DMS 273 treated with DMSO at 0.1 percent for 48 hours (cell line): Measurements from ENCODE around the gene EYA4.

Experiments used
- DNase-seq: peaks from one replicate; lab custom pipeline; 2025; lab: John Stamatoyannopoulos, UW

Gene EYA4, protein sequence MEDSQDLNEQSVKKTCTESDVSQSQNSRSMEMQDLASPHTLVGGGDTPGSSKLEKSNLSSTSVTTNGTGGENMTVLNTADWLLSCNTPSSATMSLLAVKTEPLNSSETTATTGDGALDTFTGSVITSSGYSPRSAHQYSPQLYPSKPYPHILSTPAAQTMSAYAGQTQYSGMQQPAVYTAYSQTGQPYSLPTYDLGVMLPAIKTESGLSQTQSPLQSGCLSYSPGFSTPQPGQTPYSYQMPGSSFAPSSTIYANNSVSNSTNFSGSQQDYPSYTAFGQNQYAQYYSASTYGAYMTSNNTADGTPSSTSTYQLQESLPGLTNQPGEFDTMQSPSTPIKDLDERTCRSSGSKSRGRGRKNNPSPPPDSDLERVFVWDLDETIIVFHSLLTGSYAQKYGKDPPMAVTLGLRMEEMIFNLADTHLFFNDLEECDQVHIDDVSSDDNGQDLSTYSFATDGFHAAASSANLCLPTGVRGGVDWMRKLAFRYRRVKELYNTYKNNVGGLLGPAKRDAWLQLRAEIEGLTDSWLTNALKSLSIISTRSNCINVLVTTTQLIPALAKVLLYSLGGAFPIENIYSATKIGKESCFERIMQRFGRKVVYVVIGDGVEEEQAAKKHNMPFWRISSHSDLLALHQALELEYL

DNA sequence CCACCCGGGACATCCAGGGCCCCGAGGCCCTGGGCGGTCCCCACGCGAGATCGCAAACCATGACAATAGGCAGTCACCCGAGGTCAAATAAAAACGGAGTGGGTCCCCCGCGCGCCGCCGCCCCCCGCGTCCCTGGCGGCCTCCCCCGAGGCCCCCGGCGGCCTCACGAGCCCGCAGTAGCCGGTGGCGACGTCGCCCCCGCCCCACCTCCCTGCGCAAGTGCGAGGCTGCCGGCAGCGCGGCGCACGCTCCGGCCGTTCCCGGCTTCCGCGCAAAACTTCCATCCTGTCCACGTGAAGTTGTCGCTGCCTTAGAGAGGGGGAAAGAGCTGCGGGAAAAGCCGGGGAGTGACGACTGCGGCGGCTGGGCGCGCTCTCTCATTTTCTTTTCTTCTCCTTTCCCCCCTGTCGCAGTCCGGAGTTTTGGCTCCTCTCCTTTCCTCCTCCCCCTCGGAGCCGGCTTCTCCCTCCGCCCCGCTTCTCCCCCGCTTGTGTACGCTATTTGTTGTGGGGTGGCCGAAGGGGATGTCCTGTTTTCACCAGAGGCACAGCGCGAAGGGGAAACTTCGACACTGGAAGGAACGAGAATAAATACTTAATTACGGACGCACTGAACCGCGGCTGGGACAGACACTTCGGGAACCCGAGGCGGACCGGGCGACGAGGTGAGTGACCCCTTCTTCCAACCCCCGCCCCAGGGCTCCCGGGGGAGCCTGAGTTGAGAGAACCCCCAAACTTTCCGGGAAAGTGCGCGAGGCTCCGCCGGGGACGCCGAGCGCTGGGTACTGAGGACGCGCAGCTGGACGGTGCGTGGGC lies at the start of gene EYA4:
Gene EYA4, plus strand, starts transcription at position 272 of the 815 bp plus-strand sequence. CDS start 33,424 bp downstream, outside the sequence.
- DNase-seq, result peak; percentile 42

DNA sequence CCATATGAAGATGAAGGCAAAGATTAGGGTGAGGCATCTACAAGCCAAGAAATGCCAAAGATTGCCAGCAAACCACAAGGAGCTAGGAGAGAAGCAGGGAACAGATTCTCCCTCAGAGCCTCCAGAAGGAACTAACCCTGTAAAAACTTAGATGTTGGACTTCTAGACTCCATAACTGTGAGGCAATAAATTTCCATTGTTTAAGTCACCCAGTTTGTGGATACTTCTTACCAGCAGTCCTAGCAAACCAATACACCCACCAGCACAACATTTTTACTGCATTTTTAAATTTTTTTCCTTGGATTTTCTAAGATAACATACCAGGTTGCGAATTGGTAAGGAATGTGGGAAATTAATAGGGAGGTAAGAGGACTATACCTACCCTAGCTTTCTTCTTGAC lies 47.8 kb upstream of the EYA4 start:
- DNase-seq, result no peak

DNA sequence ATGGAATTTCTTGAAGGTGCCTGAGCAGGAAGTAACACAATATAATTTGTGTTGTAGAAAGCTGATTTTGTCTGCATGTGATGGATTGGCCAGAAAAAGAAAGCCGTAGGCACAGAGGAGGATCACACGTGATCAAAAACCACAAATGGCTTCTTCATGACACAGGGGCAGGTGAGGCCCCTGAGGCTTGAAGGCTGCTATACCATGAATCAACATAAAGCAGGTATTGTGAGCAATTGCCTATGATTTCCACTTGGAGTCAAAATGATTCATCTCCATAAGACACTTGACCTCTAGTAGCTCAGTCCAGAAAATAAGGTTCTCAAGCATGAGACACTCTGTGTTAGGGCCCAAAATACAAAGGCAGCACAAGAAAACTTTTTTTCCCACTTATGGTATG lies 42.4 kb upstream of the EYA4 start:
- DNase-seq, result no peak

DNA sequence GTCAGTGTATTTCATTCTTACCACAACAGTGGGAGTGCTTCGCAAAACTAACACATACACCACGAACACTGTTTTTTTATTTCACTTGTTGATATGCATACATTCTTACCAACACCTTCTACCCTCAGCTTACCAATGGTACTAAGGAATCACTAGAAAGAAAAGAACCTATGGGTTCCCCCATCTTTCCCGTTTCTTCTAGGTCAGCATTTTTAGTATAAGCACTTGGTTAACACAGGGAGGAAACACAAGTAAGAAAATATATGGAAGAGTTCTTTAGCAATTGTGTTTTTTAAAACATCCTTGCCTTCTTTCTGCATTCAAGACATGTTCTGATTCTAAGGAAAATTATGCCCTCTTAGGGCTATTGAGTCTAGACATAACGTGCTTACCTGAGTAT lies 39.9 kb upstream of the EYA4 start:
- DNase-seq, result no peak

DNA sequence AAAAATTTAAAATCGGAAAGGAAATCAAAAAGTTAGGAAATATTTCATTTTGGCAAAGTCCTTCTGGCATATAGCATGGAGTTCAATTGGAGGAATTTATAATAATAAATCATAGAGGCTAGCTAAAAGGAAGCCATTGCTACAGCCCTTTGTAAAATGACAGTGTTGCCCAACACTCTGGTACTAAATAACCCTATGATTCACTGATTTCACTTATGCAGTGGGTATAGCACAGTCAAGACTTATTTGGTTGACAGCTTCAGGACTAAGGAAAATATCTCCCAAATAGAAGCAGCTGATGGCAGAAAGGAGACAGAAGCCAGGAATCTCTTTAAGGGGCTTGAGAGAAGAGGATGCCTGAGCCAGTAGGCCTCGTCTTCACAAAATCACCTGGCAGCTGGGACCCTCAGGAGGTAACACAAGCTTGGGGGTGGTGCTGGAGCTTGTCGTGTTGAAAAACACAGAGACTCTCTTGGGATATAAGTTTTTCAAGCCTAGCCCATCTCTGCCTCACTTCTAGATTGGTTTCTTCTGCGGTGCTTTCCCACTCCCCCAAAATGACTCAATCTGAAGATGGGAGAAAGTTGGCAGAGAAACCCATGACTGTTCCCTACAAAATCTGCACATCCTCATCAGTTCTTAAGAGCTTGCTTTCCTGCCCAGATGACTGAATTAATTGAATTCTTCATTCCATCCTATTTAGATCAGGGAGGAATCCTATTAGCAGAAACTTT lies 38.4 kb upstream of the EYA4 start:
- DNase-seq, result no peak

DNA sequence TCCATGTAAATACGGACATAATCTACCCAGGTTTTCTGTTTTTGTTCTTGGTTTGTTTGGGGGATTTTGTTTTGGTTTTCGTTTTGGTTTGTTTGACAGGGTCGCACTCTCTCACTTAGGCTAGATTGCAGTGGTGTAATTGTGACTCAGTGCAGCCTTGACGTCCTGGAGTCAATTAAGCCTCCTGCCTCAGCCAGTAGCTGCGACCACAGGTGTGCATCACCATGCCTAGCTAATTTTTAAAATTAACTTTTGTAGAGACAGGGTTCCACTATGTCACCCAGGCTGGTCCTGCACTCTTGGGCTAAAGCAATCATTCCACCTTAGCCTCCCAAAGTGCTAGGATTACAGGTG lies 37.8 kb upstream of the EYA4 start:
- DNase-seq, result no peak

DNA sequence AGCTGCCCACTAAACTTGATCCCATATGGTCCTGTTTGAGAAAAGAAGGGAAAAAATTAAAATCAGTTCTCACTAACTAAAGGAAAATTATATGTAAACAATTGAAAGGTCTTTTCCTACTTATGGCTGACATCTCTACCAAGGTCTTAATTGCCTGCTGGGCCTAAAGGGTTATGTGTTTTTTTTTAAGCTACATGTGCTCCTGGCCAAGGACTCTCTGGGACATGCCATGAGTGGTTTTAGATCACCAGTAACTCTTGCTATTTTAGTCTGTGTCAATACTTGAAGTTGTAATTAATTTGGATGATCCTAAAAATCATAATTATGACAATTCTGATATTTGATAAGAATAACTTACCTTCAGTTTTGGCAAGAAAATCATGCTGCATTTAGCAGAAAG lies 35.9 kb upstream of the EYA4 start:
- DNase-seq, result no peak

DNA sequence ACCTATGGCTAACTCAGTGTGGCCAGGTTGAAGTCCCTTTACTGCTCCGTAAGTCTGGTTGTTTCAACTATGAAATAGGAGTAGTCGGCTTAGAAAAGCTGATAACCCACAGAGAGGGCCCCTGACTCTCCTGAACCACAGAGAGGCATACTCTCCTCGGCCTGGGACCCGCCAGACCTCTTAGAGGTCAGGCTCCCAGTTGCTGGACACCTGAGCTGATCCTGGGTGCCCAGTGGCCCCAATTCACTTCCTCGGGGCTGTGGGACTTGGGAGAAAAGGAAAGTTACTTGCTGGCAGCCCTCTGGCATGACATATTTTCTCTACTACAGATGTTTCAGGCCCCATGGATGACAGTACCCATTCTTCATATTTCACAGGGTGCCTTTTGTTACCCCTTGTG lies 34.2 kb upstream of the EYA4 start:
- DNase-seq, result no peak

DNA sequence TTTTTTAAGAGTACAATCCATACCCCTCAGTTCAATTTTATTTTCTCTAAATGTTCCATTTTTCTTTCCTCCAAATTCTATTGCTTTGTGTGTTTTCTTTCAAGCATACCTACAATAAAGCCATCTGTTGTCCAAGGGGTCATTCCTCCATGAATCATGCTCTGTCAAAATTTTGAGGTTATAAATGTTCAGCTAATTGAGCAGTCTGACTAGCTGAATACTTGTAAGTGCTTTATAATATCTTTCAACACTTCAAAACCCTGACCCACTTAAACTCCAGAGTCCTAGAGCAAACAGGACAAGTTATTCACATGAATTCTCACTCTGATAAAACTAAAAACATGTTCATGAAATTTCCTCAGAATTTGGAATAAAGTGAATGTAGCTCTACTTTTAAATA lies 33.4 kb upstream of the EYA4 start:
- DNase-seq, result no peak

DNA sequence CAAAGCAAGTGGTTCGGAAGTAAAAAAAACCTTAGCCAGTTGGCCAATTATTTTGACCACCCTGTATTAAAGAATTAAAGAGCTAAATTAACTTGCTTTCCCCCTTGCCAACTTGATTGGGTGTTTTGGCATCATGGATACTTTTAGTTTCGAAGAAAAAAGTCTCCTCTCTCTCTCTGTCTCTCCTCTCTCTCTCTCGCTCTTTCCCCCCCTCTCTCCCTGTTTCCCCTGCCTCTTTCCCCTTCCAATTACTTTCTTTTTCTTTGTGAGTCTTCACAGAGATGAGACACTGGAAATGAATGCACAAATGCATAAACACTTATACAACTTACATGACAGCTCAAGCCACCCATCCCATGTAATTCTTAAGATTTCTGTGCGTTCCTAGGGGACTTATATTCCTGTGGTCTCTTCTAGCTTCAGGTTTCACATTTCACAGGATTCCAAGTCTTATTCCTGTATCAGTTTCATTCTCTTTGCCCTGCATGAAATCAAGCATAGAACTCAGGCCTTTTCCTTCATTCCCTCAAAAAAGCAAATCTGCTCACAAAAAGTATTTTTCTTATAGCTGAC lies 32.9 kb upstream of the EYA4 start:
- no peak for DNase-seq

DNA sequence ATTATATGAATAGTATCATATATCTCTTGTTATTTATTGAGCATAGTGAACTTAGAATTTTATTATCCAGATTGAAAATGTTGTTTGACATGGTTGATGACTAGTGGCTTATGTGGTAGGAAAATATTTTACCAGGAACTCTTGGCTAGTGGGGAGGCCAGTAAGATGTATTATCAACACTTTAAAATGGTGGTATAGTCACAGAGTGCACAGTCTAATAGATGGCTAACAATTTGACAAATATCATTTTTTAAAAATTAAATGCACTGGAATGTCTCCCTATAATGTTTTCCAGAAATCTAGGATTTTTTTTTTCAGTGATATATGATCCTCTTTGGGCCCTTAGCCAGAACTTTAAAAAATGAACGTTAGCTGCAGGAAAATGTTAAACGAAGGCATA lies 26.9 kb upstream of the EYA4 start:
- no peak for DNase-seq

DNA sequence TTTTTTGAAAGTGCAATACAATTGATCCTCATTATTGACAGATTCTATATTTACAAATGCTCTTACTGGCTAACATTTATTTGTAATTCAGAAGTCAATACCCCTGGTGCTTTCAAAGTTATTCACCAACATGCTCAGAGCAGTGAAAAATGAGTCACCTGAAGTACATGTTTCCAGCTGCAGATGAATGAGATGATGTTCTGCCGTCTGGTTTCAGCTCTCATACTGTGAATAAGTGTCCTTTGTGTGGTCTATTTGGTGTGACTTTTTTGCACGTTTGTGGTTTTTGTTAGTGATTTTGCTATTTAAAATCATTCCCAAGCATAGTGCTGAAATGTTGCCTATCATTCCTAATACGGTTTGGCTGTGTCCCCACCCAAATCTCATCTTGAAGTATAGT lies 22.3 kb upstream of the EYA4 start:
- no peak for DNase-seq

DNA sequence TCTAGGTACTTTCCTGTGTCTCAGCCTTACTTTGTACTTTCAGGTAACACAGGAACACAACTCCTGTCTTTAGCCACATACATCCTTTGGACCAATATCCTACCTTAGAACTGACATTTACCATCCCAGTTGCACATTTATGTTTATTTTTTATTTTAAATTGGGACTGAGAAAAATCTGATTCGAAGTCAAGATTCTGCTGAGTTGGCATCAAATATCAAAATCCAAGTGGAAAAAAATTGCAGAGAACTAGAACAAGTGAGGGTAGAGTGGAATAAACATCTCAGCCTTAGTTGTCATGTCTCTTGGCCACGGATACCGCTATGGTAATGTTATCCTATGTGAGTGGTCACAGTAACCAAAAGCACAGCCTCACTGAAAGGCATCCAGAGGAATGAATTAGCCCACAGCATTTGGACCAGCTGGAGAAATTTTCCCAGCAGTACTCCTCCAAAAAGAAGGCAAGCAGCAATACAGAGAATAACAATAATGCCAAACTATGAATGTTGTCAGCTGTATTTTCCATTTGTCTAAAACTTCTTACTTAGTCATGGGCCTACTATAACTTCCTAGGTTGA lies 17.6 kb upstream of the EYA4 start:
- DNase-seq, result no peak

DNA sequence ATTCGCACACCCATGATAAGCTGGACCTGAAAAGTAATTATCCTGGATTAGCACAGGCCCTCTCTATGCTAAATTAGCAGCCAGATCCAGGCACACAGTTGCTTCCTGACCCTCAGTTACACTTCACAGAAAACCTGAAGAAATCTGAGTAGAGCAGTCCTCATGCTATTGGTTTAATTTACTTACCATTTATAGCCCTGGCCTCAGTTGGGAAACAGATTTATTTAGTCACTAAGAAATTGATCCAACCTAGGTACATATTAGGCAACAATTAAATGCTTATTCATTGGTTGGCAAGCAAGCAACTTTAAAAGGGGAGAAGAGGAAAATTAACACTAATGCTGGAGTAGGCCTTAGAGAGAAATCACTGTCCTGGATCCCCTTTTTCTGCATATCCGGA lies 15.6 kb upstream of the EYA4 start:
- no peak for DNase-seq

DNA sequence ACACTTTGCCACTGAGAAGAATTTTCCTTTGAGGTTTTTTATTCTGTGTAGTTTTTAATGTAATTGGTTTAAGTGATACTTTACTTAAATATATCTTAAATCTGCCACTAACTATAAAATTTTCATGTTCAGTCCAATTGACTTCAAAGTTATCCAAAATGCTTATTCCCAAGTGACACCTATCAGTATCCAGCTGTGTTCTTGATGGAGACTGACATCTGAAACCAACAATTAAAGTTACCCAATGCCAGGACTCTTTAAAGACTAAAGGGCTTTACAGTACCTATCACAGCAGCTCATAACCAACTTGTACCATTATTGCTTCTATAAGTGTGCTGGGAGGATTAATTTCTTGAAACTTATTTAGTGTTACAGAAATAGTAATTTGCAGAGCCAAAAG lies 13.8 kb upstream of the EYA4 start:
- DNase-seq, result no peak

DNA sequence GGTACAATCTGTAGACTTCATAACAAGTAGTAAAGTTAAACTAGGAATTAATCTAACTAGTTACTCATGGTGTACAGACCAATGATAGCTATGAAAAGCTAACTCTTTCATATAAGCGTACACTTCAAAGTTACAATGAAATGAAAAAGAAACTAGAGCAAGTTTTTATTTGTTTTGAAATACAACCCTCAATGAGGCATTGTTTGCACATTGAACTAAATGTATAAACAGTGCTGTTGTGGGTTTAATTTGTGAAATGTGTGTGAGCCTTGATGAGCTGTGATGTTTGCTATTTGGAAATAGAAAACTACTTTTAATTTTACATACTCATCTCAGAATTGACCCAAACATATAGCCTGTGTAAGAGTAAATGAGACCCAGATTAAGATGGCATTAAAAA lies 11.1 kb upstream of the EYA4 start:
- DNase-seq, result no peak

DNA sequence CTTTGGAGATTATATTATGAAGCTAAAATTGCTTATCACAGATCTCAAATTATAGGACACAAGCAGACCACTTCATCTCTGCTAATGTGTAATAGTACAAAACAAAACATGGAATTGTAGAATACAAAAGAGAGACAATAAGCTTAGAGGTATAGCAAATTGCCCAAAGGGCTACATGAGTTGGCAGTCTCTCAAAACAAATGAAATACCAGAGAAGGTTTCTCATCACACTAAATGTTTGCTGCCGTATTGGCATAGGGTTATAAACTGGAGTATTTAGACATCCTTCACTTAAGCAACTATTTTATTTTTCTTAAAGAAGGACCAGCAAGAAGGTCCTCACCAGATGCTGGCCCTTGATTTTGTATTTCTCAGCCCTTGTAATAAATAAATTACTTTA lies 5.9 kb upstream of the EYA4 start:
- no peak for DNase-seq

DNA sequence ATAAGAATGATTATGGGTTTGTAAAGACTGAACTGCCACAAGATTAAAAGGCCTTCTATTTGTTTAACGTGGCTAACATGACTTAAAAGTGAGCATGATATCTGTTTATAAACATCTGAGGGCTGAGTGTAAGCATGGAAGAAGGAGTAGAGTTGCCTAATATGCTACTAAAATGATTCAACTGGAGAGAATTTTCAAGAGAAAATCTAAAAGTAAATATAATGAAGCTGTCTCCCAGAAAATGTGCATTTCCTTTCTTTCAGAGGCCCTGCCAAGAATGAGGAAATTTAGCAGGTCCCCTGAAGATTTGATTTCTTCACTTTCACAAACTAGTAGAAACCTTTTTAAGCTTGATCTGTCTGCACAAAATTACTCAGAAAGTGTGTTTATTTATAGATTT lies 4.2 kb upstream of the EYA4 start:
- DNase-seq, result no peak

DNA sequence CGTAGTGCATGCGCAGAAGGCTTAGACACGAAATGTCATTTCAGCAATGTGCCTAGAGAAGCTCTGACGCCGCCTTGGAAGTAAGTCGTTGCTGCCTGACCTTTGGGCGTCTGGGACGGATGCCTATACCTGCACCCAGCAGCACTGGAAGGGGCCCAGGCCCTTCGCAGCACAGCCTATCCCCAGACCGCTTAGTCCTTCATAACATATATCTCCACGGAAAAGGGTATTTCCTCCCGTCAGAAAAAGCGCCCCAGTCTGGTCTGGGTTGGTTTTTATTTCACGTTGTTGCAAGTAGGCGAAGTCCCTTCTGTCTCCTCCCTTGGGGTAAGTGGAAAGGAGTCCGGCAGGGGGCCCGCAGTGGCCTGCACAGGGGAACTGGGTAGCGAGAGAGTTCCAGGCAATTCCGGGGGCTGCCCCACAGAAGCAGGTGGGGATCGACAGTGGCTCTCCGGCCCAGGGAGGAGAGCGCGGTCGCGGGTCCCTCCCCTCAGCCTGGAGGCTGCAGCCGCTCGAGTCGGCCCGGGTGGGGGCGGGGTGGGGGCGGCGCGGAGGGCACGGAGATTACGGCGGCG lies 559 bp upstream of the EYA4 start:
- DNase-seq, result peak; percentile 27

DNA sequence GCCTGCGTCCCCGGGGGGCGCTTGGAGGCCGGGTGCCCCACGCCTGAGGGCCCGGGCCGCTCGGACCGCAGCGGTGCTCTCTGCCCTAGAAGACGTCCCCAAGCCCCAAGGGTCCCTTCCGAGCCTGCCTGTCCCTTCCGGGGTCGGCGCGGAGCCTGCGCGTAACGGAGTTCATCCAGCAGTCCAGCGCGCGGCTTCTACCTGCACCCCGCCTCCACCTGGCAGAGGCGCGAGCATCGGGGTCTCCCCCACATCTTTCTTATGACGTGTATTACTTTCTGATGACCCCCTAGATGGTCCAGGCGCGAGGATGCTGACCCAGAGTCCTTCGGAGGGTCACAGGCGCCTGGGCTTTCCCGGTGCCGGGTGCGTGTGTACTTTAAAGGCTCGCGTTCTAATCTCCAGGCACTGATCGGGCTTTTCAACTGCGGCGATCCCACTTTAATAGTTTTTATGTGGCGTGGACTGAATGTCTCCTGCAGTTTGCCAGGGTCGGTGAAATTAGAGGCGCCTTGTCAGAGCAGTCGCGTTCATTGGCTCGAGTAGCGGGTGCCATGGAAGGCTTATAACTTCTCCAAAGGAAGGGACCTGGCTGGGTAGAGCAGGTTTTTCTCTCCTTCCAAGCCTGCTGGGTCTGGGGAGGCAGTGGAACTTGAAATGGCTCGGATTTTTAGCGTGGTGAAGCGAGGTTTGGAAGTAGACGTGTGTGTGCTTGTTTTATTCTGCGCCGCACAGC lies 912 bp downstream of the EYA4 start:
- peak; percentile 46 for DNase-seq
